Esophagus muscularis mucosa (tissue), 4 donors: ENCODE results near the gene KLF15. TPM values are rescaled to one million over a fixed set of nuclear protein-coding genes. Genes with fewer than 3 reads are reported as not detected.

Experiments used
- DNase-seq: peaks from one replicate; pipeline ENCODE4 v3.0.0-alpha.2; 2017; ENCODE audit errors: extremely low spot score
- H3K27ac ChIP-seq, 4 donors: fragments of 200-600 bp; sonication (generic); replicated peaks in 1 of 4; 1 replicate in 3 of 4; 2 replicates in 1 of 4; pipeline ENCODE4 v1.5.1; 2016 to 2019; ENCODE audit warnings: mild to moderate bottlenecking in 1 of 4
- H3K27me3 ChIP-seq, 4 donors: fragments of 200-600 bp; sonication (generic); one replicate each; pipeline versions ENCODE4 v1.5.1 to v1.6.0; 2016 to 2019
- H3K36me3 ChIP-seq, 4 donors: fragments of 200-600 bp; sonication (generic); one replicate each; pipeline ENCODE4 v1.5.1; 2016 to 2019
- H3K4me1 ChIP-seq, 4 donors: fragments of 200-600 bp; sonication (generic); one replicate each; pipeline ENCODE4 v1.5.1; 2016 to 2019
- H3K4me3 ChIP-seq, 4 donors: fragments of 200-600 bp; sonication (generic); 1 replicate in 2 of 4; 2 replicates in 2 of 4; pipeline ENCODE4 v1.5.1; 2016 to 2019; ENCODE audit warnings: mild to moderate bottlenecking in 4 of 4, moderate library complexity in 1 of 4
- H3K9me3 ChIP-seq, 4 donors: fragments of 200-600 bp; sonication (generic); 1 replicate in 3 of 4; 2 replicates in 1 of 4; pipeline ENCODE4 v1.5.1; 2016 to 2019
- CTCF ChIP-seq, 3 experiments: fragments of 200-600 bp in 2 of 3; fragments of 450-650 bp in 1 of 3; sonication (generic) in 2 of 3; IDR thresholded peaks; one replicate each; pipeline ENCODE4 v1.5.1; 2017 to 2019; ENCODE audit warnings: antibody characterized with exemption in 3 of 3, mild to moderate bottlenecking in 2 of 3, moderate library complexity in 1 of 3
- EP300 ChIP-seq: sonication (generic); formaldehyde crosslinking; IDR thresholded peaks from one replicate; pipeline ENCODE4 v1.6.1; 2017; ENCODE audit warnings: antibody characterized with exemption
- POLR2A ChIP-seq: fragments of 450-650 bp; IDR thresholded peaks from one replicate; pipeline ENCODE4 v1.6.1; 2017; ENCODE audit warnings: antibody characterized with exemption, moderate library complexity, mild to moderate bottlenecking, low read depth
- POLR2AphosphoS5 ChIP-seq, 2 donors: sonication (generic); formaldehyde crosslinking; IDR thresholded peaks; one replicate each; pipeline ENCODE4 v1.6.1; 2017; ENCODE audit warnings: antibody characterized with exemption in 2 of 2
- WGBS: methylation state at CpG from one replicate; pipeline ENCODE4 v1.1.5; 2018; 5-methylcytosine and 5-hydroxymethylcytosine counted together
- intact Hi-C: fragments of 100-400 bp; cut with DNase I; formaldehyde crosslinking; loops from one replicate; pipeline ENCODE4 v1.15.1; 2023
- total RNA-seq, 4 donors: library from RNA; depleted of rRNA; stranded (reverse); fragments of >200 nt; gene quantifications; one replicate each; pipeline versions ENCODE4 v1.1.0 to v1.2.1, GENCODE V29; 2016

Gene KLF15
- total RNA-seq, 4 donors from 2014 or later = 84.3 to 208 (median 93.6) TPM

- Histone ChIP-seq H3K27me3 (no peaks in the 10 kb centered on the region), H3K9me3 (no peaks in the 10 kb centered on the region), H3K4me1 (peaks cover 49 to 74% (median 72%) of the 10 kb centered on the region in 4 donors), H3K36me3 (peaks cover 45 to 92% (median 67%) of the 10 kb centered on the region in 4 donors), H3K4me3 (no peak overlapping the region), H3K27ac (peak overlapping the region in 1 of 4 donors; percentile 7)
- WGBS = 100% methylated on average over 1 of the region's 5 CpGs
- intact Hi-C loops = no loop called here
- no peak for TF ChIP-seq CTCF (IDR thresholded peaks at IDR 0.05)
- no peak for TF ChIP-seq POLR2AphosphoS5 (IDR thresholded peaks at IDR 0.05)
- no peak for TF ChIP-seq POLR2A
- no peak for TF ChIP-seq EP300
- DNase-seq = no peak
Measured at GRCh38 chr3:126345641-126346460, 11.4 kb downstream of the KLF15 start.

DNA sequence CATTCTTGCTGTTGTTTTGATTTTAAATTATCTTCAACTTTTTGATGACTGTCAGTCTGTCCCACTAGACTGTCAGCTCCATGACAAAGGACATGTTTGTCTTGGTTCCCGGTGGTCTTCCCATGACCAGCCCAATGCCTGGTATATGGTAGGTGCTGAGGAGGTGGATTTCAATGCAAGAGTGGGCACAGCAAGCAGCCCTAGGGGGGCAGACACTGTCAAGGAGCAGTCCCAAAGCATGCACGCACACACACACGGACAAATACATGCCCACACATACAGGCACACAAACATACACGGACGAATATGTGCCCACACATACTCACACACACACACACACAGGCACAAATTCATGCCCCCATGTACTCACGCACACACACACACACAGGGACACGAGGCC, 12.0 kb downstream of the KLF15 start:
- 88% methylated on average over 7 of the region's 7 CpGs for WGBS
- TF ChIP-seq CTCF (IDR thresholded peaks at IDR 0.05) (no peak), EP300 (no peak), POLR2AphosphoS5 (IDR thresholded peaks at IDR 0.05) (no peak), POLR2A (no peak)
- no peak overlapping the region for H3K4me3 ChIP-seq
- H3K9me3 ChIP-seq = no peaks in the 10 kb centered on the region
- no peaks in the 10 kb centered on the region for H3K27me3 ChIP-seq
- peaks cover 49 to 72% (median 72%) of the 10 kb centered on the region in 4 donors for H3K4me1 ChIP-seq
- intact Hi-C loops = no loop called here
- peaks cover 45 to 88% (median 61%) of the 10 kb centered on the region in 4 donors for H3K36me3 ChIP-seq
- DNase-seq = no peak
- H3K27ac ChIP-seq = no peak overlapping the region

- peak overlapping the region in 1 of 4 donors; percentile 4 for H3K27ac ChIP-seq
- peaks cover 45 to 72% (median 71%) of the 10 kb centered on the region in 4 donors for H3K4me1 ChIP-seq
- 92% methylated on average over 8 of the region's 9 CpGs for WGBS
- no peak for DNase-seq
- intact Hi-C loops = no loop called here
- H3K4me3 ChIP-seq = no peak overlapping the region
- H3K36me3 ChIP-seq = peaks cover 40 to 81% (median 54%) of the 10 kb centered on the region in 4 donors
- no peaks in the 10 kb centered on the region for H3K27me3 ChIP-seq
- TF ChIP-seq POLR2A = no peak
- no peak for TF ChIP-seq POLR2AphosphoS5 (IDR thresholded peaks at IDR 0.05)
- TF ChIP-seq CTCF (IDR thresholded peaks at IDR 0.05) = no peak
- no peak for TF ChIP-seq EP300
- H3K9me3 ChIP-seq = no peaks in the 10 kb centered on the region
Measured at GRCh38 chr3:126344380-126345041, 12.7 kb downstream of the KLF15 start.

GRCh38 chr3:126343649-126344035, 13.6 kb downstream of the KLF15 start:
- peaks cover 32 to 72% (median 46%) of the 10 kb centered on the region in 4 donors for H3K36me3 ChIP-seq
- intact Hi-C loops = no loop called here
- no peak for DNase-seq
- no peak overlapping the region for H3K4me3 ChIP-seq
- H3K27me3 ChIP-seq = no peaks in the 10 kb centered on the region
- TF ChIP-seq POLR2A = no peak
- TF ChIP-seq EP300 = no peak
- no peak for TF ChIP-seq CTCF (IDR thresholded peaks at IDR 0.05)
- TF ChIP-seq POLR2AphosphoS5 (IDR thresholded peaks at IDR 0.05) = no peak
- WGBS = 93% methylated on average over 24 of the region's 32 CpGs
- peaks cover 41 to 70% (median 65%) of the 10 kb centered on the region in 4 donors for H3K4me1 ChIP-seq
- no peaks in the 10 kb centered on the region for H3K9me3 ChIP-seq
- H3K27ac ChIP-seq = no peak overlapping the region
